HepG2 (cell line): ENCODE data around the gene SUSD6. TPM values are rescaled to one million over a fixed set of nuclear protein-coding genes. Genes with fewer than 3 reads are reported as not detected.

Source experiments
- ATAC-seq: fragments of 200-7000 bp; cut with Tn5 transposase; 3 replicates; pipeline ENCODE4 v1.9.1; 2020; ENCODE audit warnings: mild to moderate bottlenecking, moderate library complexity
- BruUV-seq: library from RNA; stranded (reverse); fragments of 400-500 nt; replicated peaks from 2 replicates; lab custom pipeline; 2021; lab: Mats Ljungman, UMichigan
- CTCF ChIA-PET: fragments of 300-600 bp; formaldehyde crosslinking; extraction: SDS; loops from one replicate; lab custom pipeline; 2021; ENCODE audit warnings: low total read pairs, inconsistent platforms, low intra/inter-chr PET ratio; lab: Yijun Ruan, JAX
- POLR2A ChIA-PET: fragments of 350-600 bp; sonication (Branson Sonifier 250); formaldehyde crosslinking; loops from one replicate; lab custom pipeline; 2020; ENCODE audit warnings: antibody characterized with exemption, inconsistent platforms; lab: Yijun Ruan, JAX
- DNase-seq: peaks from one replicate; pipeline ENCODE4 v3.0.0-alpha.2; 2015; ENCODE audit warnings: low spot score
- FAIRE-seq: peaks from 3 replicates; lab custom pipeline; 2011; peaks lifted over from hg19 to GRCh38; lab: Jason Lieb, UNC
- H2AFZ ChIP-seq: one replicate; pipeline ENCODE4 v1.6.1; 2011; ENCODE audit warnings: low read length, inconsistent platforms
- H3K27ac ChIP-seq: fragments of 300-600 bp; 3 replicates; pipeline ENCODE4 v1.8.0; 2011; ENCODE audit warnings: mixed run types, mild to moderate bottlenecking, mixed read lengths, low read length, inconsistent platforms; ENCODE audit not compliant: insufficient read depth; ENCODE audit errors: extremely low read length
- H3K27me3 ChIP-seq, 2 experiments: fragments of 200-600 bp in 1 of 2; 2 replicates in 1 of 2; 3 replicates in 1 of 2; pipeline versions ENCODE4 v1.6.0 to v1.8.0; 2011; ENCODE audit warnings: low read length in 2 of 2, mild to moderate bottlenecking in 2 of 2, moderate library complexity in 2 of 2, inconsistent platforms in 1 of 2; ENCODE audit not compliant: insufficient read depth in 2 of 2, control insufficient read depth in 1 of 2
- H3K36me3 ChIP-seq, 2 experiments: fragments of 200-600 bp in 1 of 2; replicated peaks in 1 of 2; 2 replicates in 1 of 2; 3 replicates in 1 of 2; pipeline versions ENCODE4 v1.5.1 to v1.8.0; 2011; ENCODE audit warnings: low read length in 2 of 2, inconsistent platforms in 1 of 2; ENCODE audit not compliant: insufficient read depth in 2 of 2, control insufficient read depth in 1 of 2
- H3K4me1 ChIP-seq: 2 replicates; pipeline ENCODE4 v1.5.1; 2012; ENCODE audit warnings: low read length, inconsistent platforms; ENCODE audit not compliant: insufficient read depth
- H3K4me2 ChIP-seq: 2 replicates; pipeline ENCODE4 v1.6.0; 2011; ENCODE audit warnings: low read depth, low read length, inconsistent platforms
- H3K4me3 ChIP-seq, 3 experiments: fragments of 200-600 bp in 1 of 3; sonication (generic), shearing (Covaris generic) in 1 of 3; replicated peaks in 1 of 3; 2 replicates each; pipeline ENCODE4 v1.5.1; 2011 to 2016; ENCODE audit warnings: low read length in 3 of 3, inconsistent platforms in 2 of 3, low read depth in 2 of 3, mild to moderate bottlenecking in 2 of 3, control low read depth in 1 of 3, mixed read lengths in 1 of 3; ENCODE audit not compliant: insufficient read depth in 1 of 3
- H3K79me2 ChIP-seq: one replicate; pipeline ENCODE4 v1.6.1; 2011; ENCODE audit warnings: low read length, inconsistent platforms; ENCODE audit not compliant: insufficient read depth
- H3K9ac ChIP-seq: 2 replicates; pipeline ENCODE4 v1.6.0; 2011; ENCODE audit warnings: mild to moderate bottlenecking, low read depth, low read length, inconsistent platforms; ENCODE audit not compliant: insufficient read depth
- H3K9me3 ChIP-seq: 2 replicates; pipeline ENCODE4 v1.5.1; 2012; ENCODE audit warnings: mild to moderate bottlenecking, low read length
- H4K20me1 ChIP-seq: 2 replicates; pipeline ENCODE4 v1.6.0; 2011; ENCODE audit warnings: inconsistent platforms, mild to moderate bottlenecking, low read length, moderate library complexity; ENCODE audit not compliant: insufficient read depth
- BRD4 ChIP-seq: sonication (generic); formaldehyde crosslinking; IDR thresholded peaks from 2 replicates; pipeline ENCODE4 v1.4.0; 2020; ENCODE audit warnings: missing genetic modification reagents
- GABPA ChIP-seq, 2 experiments: IDR thresholded peaks; 2 replicates each; pipeline ENCODE4 v1.6.1; 2011 to 2016; ENCODE audit warnings: low read depth in 2 of 2, low read length in 1 of 2, missing biosample characterization in 1 of 2, missing genetic modification characterization in 1 of 2
- KLF15 ChIP-seq: sonication (generic); formaldehyde crosslinking; IDR thresholded peaks from 2 replicates; pipeline ENCODE4 v1.8.1; 2023; ENCODE audit warnings: borderline replicate concordance, mild to moderate bottlenecking, inconsistent platforms, missing genetic modification reagents, mixed read lengths
- PAWR ChIP-seq: sonication (generic); formaldehyde crosslinking; IDR thresholded peaks from 2 replicates; pipeline ENCODE4 v1.4.0; 2020; ENCODE audit warnings: missing genetic modification reagents, mild to moderate bottlenecking, borderline replicate concordance
- PHF5A ChIP-seq: IDR thresholded peaks from one replicate; pipeline ENCODE4 v1.6.1; 2018; ENCODE audit warnings: low read depth, missing genetic modification reagents; ENCODE audit not compliant: unreplicated experiment
- ZNF556 ChIP-seq: sonication (generic); formaldehyde crosslinking; IDR thresholded peaks from 2 replicates; pipeline ENCODE4 v1.4.0; 2020; ENCODE audit warnings: mild to moderate bottlenecking, missing genetic modification reagents, borderline replicate concordance
- ZNF724P ChIP-seq: sonication (generic); formaldehyde crosslinking; IDR thresholded peaks from 2 replicates; pipeline ENCODE4 v1.8.0; 2022; ENCODE audit warnings: missing genetic modification reagents, borderline replicate concordance
- WGBS: methylation state at CpG from one replicate; pipeline ENCODE4 v1.1.6; 2017; ENCODE audit warnings: low lambda C conversion rate; 5-methylcytosine and 5-hydroxymethylcytosine counted together
- in situ Hi-C: cut with HindIII; loops from 2 replicates; pipeline ENCODE4 v1.10.0; 2017; ENCODE audit warnings: low pct_unique_long_range_greater_than_20kb; ENCODE audit not compliant: extremely low pct_ligation_motif_present
- intact Hi-C: fragments of 100-400 bp; cut with micrococcal nuclease; formaldehyde crosslinking; loops from one replicate; pipeline ENCODE4 v1.10.0; 2022; ENCODE audit not compliant: unreplicated experiment
- polyA plus RNA-seq, 8 experiments: library from polyadenylated mRNA; depleted of rRNA in 3 of 8; stranded (reverse) in 7 of 8; unstranded in 1 of 8; fragments of >200 nt; fragmentation: Illumina TruSeq in 4 of 8; extraction: Trizol in 4 of 8; gene quantifications; 2 replicates each; pipeline versions ENCODE4 v1.2.1 to v1.2.3, GENCODE V29; 2011 to 2016; ENCODE audit warnings: low read depth in 4 of 8, missing spikeins in 1 of 8, mixed read lengths in 1 of 8; ENCODE audit not compliant: insufficient read depth in 1 of 8
- total RNA-seq, 5 experiments: library from RNA; depleted of rRNA; stranded (reverse); fragments of >200 nt; fragmentation: Illumina TruSeq; extraction: Trizol; gene quantifications; 2 replicates each; pipeline ENCODE4 v1.2.3, GENCODE V29; 2016; ENCODE audit warnings: low read depth in 1 of 5
- TF ChIP-seq, protein P1 (sequence below): sonication (generic); formaldehyde crosslinking; IDR thresholded peaks from 2 replicates; pipeline ENCODE4 v1.4.0; 2020; ENCODE audit warnings: missing genetic modification reagents

The SUSD6 gene
- total and polyA plus RNA-seq, 2 of the 13 experiments (the other 11 are each of a cell fraction or from before 2014, with no cell fraction given) = 7.2 to 7.4 TPM

- Histone ChIP-seq H3K4me3 (no peak overlapping the region), H3K9ac (no peak overlapping the region), H3K36me3 (no peaks in the 10 kb centered on the region), H3K79me2 (peaks cover 2% of the 10 kb centered on the region), H3K4me1 (peaks cover 39% of the 10 kb centered on the region), H4K20me1 (no peaks in the 10 kb centered on the region), H3K4me2 (no peak overlapping the region), H3K27me3 (no peaks in the 10 kb centered on the region), H3K27ac (no peak overlapping the region), H3K9me3 (no peaks in the 10 kb centered on the region), H2AFZ (no peak overlapping the region)
- ChIA-PET POLR2A (no interaction called here), CTCF (no interaction called here)
- DNase-seq = no peak
- BruUV-seq = no TSS peak
- ATAC-seq = no peak
- TF ChIP-seq ZNF724P (CRISPR knock-in tag) (no peak), GABPA (IDR thresholded peaks at IDR 0.05; ENCODE audit: low read depth, low read length) (no peak), GABPA (CRISPR knock-in tag; IDR thresholded peaks at IDR 0.05; ENCODE audit: low read depth) (no peak), PAWR (CRISPR knock-in tag) (no peak)
- TF ChIP-seq, protein P1, sequence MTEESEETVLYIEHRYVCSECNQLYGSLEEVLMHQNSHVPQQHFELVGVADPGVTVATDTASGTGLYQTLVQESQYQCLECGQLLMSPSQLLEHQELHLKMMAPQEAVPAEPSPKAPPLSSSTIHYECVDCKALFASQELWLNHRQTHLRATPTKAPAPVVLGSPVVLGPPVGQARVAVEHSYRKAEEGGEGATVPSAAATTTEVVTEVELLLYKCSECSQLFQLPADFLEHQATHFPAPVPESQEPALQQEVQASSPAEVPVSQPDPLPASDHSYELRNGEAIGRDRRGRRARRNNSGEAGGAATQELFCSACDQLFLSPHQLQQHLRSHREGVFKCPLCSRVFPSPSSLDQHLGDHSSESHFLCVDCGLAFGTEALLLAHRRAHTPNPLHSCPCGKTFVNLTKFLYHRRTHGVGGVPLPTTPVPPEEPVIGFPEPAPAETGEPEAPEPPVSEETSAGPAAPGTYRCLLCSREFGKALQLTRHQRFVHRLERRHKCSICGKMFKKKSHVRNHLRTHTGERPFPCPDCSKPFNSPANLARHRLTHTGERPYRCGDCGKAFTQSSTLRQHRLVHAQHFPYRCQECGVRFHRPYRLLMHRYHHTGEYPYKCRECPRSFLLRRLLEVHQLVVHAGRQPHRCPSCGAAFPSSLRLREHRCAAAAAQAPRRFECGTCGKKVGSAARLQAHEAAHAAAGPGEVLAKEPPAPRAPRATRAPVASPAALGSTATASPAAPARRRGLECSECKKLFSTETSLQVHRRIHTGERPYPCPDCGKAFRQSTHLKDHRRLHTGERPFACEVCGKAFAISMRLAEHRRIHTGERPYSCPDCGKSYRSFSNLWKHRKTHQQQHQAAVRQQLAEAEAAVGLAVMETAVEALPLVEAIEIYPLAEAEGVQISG (CRISPR knock-in tag) = no peak
- in situ Hi-C loops = no loop called here
- WGBS = 89% methylated on average over 1 of the region's 1 CpG
- intact Hi-C loops = no loop called here
- no peak for FAIRE-seq
Observed at GRCh38 chr14:69680297-69680696, 68.9 kb downstream of the SUSD6 start.

GRCh38 chr14:69682136-69682535 is 70.7 kb downstream of the SUSD6 start:
- Histone ChIP-seq H2AFZ (no peak overlapping the region), H3K4me3 (no peak overlapping the region), H3K9ac (no peak overlapping the region), H3K79me2 (peaks cover 2% of the 10 kb centered on the region), H3K27ac (no peak overlapping the region), H3K27me3 (no peaks in the 10 kb centered on the region), H3K4me1 (peaks cover 55% of the 10 kb centered on the region), H3K9me3 (no peaks in the 10 kb centered on the region), H4K20me1 (no peaks in the 10 kb centered on the region), H3K36me3 (no peaks in the 10 kb centered on the region), H3K4me2 (no peak overlapping the region)
- ATAC-seq (no peak), FAIRE-seq (no peak), DNase-seq (no peak)
- in situ Hi-C loops = no loop called here
- BruUV-seq = no TSS peak
- POLR2A ChIA-PET = interaction anchor here (1.4 kb wide), 1 partner anchor 34 kb away, joined by 5 read pairs; no protein-coding TSS in a partner anchor
- intact Hi-C loops = no loop called here
- 96% methylated on average over 4 of the region's 4 CpGs for WGBS
- CTCF ChIA-PET = no interaction called here
- no peak for TF ChIP-seq BRD4 (CRISPR knock-in tag)
- no peak for TF ChIP-seq PHF5A (CRISPR knock-in tag)
- no peak for TF ChIP-seq ZNF556
- no peak for TF ChIP-seq KLF15 (CRISPR knock-in tag)
